HG03103 (cell line): Measurements from ENCODE around the gene PSMB1.
"Not testable (repeated sequence)": the region's sequence is repeated elsewhere in the genome, so short reads cannot be mapped to it uniquely, and the experiment has no call there.

Source experiments
- ATAC-seq: cut with Tn5 transposase; IDR thresholded peaks from one replicate; pipeline ENCODE4 v1.9.1; 2021; ENCODE audit warnings: low read depth; ENCODE audit not compliant: unreplicated experiment

Gene PSMB1

GRCh38 chr6:170536671-170537070 lies 16.4 kb downstream of the PSMB1 start:
- no peak for ATAC-seq

- no peak for ATAC-seq
Observed at GRCh38 chr6:170535004-170535403, 18.1 kb downstream of the PSMB1 start.

GRCh38 chr6:170533792-170534191 lies 19.3 kb downstream of the PSMB1 start:
- no peak for ATAC-seq

DNA sequence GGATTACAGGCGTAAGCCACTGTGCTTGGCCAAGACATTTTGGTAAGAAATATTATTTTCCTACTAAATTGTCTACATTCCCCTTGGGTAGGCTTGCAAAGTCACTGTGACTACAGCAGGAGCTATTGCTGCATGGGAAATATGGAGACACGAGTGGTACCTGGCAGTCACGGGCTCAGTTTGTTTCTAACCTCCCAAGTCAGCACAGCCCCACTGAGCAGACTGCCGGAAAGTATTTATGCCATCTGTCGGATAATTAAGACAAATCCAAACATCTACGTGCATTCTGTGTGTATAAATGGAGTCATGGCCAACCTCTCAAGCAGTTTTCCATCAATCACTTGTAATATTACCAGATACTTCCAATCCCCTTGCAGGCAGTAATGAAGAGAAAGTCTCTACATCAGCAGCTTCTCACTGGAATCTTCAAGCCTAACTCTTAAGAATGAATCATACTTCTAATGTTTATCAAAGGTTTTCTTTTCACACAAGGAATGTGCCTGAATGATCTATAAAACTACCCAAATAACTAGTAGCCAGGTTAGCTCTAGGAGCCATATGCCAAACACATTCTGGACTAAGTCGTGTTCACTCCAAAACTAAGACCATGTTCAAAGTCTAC lies 20.1 kb downstream of the PSMB1 start:
- no peak for ATAC-seq

DNA sequence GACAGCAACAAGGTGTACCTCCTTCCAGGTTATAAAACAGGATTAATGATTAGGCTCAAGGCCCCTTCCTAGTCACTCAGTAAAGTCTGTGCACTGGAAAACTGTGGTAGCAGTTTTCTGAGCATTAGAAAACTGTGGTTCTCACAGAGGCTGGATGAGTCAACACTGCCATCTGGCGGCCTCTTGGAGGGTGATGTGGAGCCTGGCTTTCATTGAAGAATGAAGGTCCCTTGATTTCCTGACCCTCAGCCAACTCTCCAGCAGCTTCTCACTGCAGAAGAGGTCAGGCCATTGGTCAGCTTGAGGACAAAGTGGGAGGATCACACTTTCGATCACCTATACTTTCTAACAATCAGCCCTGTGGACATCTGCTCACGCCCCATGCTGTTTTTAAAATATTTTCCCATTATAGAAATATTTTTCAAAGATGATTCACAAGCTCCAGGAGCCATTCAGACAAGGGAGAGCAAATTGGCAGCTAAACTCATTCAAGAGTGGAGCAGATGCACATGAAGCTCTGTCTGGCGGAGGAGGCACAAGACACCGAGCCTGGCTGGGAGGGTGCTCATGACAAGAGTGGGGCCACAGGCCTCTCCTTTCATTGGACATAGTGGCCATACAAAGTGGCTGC lies 23.2 kb downstream of the PSMB1 start:
- ATAC-seq = peak; percentile 64

GRCh38 chr6:170527995-170528394 lies 25.1 kb downstream of the PSMB1 start:
- ATAC-seq = not testable (repeated sequence)

- no peak for ATAC-seq
Observed at GRCh38 chr6:170525795-170526194, 27.3 kb downstream of the PSMB1 start.

GRCh38 chr6:170524172-170524502 lies 29.0 kb downstream of the PSMB1 start:
- no peak for ATAC-seq

GRCh38 chr6:170523256-170524171 lies 29.6 kb downstream of the PSMB1 start:
- ATAC-seq = no peak

GRCh38 chr6:170522565-170523183 lies 30.4 kb downstream of the PSMB1 start:
- no peak for ATAC-seq

DNA sequence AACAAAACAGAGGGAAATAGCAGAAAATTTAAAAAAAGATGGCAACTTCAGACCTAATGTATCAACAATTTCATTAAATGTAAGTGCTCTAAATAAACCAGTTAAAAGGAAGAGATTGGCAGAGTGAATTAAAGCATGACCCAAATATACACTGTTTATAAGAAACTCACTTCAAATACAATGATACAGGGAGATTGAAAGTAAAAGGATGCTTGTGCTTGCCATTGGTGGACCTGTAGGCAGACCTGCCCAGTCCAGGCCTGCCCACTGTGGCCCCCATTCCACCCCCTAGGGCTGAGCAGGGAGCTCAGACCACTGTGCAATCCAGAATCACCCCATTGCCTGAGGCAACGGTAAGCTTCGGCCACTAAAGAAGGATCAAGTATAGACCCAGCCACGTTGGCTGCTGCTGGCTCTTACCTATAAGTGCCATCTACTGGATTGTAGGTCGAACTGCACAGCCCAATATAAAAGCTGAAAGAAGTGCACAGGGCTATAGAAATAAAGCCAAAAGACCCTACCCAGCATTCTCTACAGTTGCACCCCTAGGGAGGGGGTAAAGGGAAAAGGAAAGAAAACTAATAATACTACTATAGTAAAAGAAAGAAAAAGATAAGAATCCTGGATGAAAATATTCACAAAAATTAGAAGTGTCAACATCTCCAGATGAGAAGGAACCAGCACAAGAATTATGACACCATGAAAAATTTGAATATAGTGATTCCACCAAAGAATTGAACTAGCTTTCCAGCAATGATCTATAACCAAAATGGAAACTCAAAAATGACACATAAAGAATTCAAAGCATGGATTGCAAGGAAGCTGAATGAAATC lies 36.1 kb downstream of the PSMB1 start:
- peak; percentile 95 for ATAC-seq

DNA sequence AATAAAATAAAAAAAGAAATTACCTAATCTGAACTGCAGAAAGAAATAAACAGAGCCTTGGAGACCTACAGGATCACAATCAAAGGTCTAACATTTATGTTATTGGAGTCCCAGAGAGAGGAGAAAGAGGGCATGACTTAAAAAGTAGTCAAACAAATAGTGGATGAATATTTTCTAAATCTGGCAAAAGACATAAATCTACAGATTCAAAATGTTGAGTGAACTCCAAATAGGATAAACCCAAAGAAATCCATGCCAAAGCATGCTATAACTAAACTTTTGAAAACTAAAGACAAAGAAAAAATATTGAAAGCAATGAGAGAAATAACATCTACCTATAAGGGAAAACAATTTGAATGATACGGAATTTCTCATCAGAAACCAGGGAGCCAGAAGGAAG lies 38.2 kb downstream of the PSMB1 start:
- ATAC-seq = no peak

DNA sequence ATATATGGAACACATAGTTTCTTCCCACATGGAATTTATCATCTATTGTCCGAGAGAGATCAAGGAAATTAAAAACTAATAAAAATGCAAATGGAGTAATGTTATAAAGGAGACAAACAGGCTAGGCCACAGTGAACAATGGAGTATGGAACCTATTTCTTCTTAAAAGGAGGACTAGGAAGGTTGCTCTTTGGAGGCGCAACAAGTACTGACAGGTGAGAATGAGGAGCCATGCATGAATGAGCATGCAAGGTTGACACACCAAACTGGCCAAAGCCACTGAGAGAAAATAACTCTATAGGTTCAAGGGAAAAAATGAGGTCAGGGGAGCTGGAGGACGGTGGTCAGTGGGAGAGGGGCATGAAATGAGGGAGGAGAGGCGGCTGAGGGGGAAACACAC lies 40.9 kb downstream of the PSMB1 start:
- no peak for ATAC-seq

- ATAC-seq = no peak
Observed at GRCh38 chr6:170510631-170511030, 42.5 kb downstream of the PSMB1 start.

GRCh38 chr6:170509723-170510018 lies 43.4 kb downstream of the PSMB1 start:
- no peak for ATAC-seq

DNA sequence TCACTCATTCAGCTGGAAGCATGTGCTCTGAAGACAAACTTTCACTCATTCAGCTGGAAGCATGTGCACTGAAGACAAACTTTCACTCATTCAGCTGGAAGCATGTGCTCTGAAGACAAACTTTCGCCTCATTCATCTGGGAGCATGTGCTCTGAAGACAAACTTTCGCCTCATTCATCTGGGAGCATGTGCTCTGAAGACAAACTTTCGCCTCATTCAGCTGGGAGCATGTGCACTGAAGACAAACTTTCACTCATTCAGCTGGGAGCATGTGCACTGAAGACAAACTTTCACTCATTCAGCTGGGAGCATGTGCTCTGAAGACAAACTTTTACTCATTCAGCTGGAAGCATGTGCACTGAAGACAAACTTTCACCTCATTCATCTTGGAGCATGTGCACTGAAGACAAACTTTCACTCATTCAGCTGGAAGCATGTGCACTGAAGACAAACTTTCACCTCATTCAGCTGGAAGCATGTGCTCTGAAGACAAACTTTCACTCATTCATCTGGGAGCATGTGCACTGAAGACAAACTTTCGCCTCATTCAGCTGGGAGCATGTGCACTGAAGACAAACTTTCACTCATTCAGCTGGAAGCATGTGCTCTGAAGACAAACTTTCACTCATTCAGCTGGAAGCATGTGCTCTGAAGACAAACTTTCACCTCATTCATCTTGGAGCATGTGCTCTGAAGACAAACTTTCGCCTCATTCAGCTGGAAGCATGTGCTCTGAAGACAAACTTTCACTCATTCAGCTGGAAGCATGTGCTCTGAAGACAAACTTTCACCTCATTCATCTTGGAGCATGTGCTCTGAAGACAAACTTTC lies 44.0 kb downstream of the PSMB1 start:
- not testable (repeated sequence) for ATAC-seq

DNA sequence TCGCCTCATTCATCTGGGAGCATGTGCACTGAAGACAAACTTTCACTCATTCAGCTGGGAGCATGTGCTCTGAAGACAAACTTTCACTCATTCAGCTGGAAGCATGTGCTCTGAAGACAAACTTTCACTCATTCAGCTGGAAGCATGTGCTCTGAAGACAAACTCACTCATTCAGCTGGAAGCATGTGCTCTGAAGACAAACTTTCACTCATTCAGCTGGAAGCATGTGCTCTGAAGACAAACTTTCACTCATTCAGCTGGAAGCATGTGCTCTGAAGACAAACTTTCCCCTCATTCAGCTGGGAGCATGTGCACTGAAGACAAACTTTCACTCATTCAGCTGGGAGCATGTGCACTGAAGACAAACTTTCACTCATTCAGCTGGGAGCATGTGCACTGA lies 44.8 kb downstream of the PSMB1 start:
- ATAC-seq = not testable (repeated sequence)

DNA sequence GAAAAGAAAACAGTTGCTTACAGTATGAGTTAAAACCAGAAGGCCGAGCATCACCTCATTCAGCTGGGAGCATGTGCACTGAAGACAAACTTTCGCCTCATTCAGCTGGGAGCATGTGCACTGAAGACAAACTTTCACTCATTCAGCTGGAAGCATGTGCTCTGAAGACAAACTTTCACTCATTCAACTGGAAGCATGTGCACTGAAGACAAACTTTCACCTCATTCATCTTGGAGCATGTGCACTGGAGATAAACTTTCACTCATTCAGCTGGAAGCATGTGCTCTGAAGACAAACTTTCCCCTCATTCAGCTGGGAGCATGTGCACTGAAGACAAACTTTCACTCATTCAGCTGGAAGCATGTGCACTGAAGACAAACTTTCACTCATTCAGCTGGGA lies 45.4 kb downstream of the PSMB1 start:
- not testable (repeated sequence) for ATAC-seq

GRCh38 chr6:170506446-170506845 lies 46.7 kb downstream of the PSMB1 start:
- ATAC-seq = no peak

GRCh38 chr6:170505306-170505705 lies 47.8 kb downstream of the PSMB1 start:
- ATAC-seq = no peak
